SIG-M5 treated with dmso at 0.1 percent for 504 hours (cell line): ENCODE results near the gene CDK13.
"Not testable (repeated sequence)": the region's sequence is repeated elsewhere in the genome, so short reads cannot be mapped to it uniquely, and the experiment has no call there.

Experiments
- DNase-seq: peaks from one replicate; lab custom pipeline; 2025; ENCODE audit not compliant: unreplicated experiment; lab: John Stamatoyannopoulos, UW

The CDK13 gene

DNA sequence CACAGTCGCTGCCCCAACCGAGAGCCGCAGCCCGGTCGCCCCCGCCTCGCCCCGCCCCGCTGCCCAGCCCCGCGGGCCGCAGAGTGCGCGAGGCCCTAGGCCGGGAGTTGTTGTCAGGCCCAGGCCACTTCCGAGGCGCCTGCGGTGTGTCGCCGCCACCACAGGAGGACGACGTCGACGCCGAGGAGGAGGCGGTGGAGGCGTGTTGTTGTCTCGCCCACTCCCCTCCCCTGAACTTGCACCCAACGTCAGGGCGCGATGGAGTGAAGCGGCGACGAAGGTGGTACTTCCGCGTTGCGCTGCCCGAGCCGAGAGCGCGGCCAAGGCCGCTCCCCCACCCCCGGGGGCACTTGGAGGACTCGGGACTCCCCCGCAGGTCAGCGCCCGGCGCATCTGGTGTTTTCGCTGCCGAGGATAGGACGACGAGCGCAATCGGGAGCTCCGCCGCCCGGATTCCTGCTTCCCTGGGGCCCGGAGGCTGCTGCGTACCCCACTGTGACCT lies at the start of gene CDK13:
Gene CDK13, plus strand, starts transcription at position 286 of the 502 bp plus-strand sequence. CDS start 386 bp downstream, outside the sequence.
- peak; percentile 82 for DNase-seq

DNA sequence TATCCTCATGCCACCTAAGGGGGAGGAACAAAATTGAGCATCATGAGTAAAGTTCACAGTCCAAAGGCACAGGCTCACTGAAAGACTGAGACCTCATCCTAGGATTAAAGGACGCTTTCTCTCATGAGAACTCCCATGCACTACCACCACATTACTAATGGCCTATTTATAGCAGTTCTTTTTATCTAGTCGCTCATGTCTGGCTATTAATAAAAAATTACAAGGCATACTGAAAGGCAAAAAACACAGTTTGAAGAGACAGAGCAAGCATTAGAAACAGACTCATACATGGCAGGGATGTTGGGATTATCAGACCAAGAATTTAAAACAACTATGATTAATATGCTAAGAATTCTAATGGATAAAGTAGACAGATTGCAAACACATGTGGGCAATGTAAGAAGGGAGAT lies 46.0 kb upstream of the CDK13 start:
- DNase-seq: no peak

- DNase-seq: no peak
These were observed 41.9 kb upstream of the CDK13 start for GRCh38 chr7:39908141-39908540.

DNA sequence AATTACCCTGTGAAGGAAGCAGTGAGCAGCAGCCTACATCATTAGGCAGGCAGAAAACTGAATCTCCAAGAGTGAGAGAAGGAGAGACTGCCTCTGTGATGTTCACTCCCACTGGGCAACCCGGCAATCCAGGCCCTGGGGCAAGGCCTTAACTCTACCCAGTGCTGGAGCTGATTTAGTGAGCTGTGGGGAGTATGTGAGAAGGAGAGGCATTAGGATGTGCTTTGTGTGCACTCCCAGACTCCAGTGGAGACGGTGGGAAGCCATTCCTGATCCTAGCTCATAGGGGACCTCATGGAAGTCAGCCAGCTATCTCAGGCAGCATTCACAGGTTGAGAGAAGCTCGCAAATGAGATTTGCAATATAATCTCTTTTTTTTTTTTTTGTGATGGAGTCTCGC lies 41.1 kb upstream of the CDK13 start:
- no peak for DNase-seq

DNA sequence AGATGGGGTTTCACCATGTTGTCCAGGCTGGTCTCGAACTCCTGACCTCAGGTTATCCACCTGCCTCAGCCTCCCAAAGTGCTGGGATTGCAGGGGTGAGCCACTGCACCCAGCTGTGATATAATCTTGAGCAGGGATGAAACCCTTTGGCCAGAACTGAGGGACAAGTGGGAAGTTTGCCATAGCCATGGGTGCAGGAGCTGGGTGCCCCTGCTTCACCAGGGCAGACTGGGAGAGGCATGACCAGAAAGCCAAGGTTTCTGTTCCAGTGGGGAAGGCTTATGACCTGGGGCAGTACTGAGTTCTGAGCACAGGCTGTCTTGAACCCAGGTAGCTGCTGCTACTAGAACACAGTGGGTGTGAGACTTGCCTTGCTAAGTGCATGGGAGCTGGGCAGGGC lies 40.5 kb upstream of the CDK13 start:
- no peak for DNase-seq

GRCh38 chr7:39910108-39910869 lies 39.8 kb upstream of the CDK13 start:
- peak; percentile 28 for DNase-seq

DNA sequence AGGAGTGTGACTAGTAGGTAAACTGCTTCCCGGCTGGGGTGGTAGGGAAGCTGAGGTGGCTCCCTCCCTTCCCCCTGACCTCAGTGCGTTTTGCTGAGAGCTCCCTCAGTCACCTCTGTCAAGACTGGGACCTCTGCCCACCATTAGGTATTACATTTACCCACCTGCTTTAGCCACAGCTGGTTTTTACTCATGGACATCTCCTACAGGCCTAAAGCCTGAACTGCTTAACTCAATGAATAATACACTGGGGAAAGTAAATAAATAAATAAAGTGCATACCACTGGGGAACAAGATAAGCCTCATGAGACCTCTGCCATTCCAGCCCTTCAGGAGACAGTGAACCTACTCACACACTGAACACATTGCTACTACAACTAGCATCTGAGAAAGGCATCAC lies 38.9 kb upstream of the CDK13 start:
- DNase-seq: no peak

DNA sequence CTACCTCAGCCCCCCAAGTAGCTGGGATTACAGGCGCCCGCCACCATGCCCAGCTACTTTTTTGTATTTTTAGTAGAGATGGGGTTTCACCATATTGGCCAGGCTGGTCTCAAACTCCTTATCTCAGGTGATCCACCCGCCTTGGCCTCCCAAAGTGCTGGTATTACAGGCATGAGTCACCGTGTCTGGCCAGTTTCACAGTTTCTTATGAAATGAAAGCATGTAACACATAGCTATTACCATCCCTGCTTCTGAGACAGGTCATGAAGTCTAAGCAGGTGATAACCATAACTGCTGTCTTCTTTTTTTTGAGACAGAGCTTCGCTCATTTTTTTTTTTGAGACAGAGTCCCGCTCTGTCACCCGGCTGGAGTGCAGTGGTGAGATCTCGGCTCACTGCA lies 34.2 kb upstream of the CDK13 start:
- not testable (repeated sequence) for DNase-seq

DNA sequence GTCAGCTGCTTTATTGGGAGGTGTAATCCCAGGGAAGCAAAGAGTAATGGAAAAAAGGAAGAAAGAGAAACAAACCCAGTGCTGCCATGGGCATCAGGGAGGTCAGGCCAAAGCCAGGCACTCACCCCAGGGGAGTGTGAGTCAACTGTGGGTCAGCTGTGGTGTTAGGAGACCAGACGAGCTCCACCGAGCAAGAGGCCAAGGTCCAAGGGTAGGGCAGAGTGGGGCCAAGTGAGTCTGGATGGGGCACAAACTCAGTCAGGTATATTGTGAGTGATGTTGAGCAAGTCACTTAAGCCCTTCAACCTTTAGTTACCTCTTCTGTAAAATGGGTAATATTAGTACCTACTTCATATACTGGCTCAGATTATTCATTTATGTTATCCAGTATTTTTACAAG lies 30.4 kb upstream of the CDK13 start:
- no peak for DNase-seq

GRCh38 chr7:39921506-39922175 lies 28.4 kb upstream of the CDK13 start:
- no peak for DNase-seq

- DNase-seq: no peak
These were observed 27.5 kb upstream of the CDK13 start for GRCh38 chr7:39922580-39922979.

DNA sequence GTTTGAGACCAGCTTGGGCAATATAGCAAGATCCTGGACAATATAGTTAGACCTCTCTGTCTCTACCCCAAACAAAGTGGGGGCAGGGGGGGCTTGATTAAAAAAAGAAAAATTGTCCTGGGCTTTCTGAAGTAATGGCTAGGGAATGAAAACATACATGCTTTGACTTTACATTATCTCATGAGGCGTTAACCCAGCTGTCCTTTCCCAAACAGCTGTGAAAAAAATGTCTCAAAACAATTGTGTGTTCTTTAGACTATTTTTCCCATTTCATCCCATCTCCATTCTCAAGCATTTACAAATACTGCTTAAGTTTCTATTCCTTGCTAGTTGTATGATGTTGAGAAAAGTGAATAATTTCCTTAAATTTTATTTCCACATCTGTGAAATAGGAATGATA lies 27.0 kb upstream of the CDK13 start:
- DNase-seq: no peak

- no peak for DNase-seq
These were observed 25.9 kb upstream of the CDK13 start for GRCh38 chr7:39924122-39924521.

DNA sequence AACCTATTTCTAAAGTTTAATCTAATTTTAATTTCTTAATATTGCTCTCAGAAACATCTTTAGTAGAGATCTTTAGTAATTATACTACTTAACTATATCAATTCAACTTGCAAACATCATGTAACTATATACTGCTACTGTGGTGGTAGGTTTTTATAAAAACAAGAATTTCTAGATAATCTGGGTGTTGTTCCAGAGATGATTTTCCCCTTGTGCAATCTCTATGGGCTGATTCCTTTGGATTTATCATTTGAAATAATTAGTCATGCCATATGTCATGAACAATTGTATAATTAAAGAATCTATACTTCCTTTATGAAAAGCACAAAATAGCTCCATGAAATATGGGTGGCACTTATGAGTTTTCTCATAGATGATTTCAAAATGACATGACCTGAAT lies 23.9 kb upstream of the CDK13 start:
- no peak for DNase-seq

DNA sequence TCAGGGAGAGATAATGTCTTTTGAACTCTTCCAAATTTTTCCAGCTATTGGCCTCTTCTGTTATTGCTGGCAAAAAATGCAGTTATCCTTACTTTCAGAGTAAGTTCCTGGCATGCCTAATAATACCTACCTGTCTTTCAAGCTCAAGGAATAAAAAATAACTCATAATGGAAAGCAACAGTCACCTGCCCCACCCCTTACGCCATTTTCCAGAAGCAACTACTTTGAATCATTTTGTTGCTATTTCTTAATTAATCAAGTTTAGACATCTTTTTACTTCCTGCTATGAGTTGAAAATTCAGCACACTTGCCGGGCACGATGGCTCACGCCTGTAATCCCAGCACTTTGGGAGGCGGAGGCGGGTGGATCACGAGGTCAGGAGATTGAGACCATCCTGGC lies 23.0 kb upstream of the CDK13 start:
- no peak for DNase-seq

DNA sequence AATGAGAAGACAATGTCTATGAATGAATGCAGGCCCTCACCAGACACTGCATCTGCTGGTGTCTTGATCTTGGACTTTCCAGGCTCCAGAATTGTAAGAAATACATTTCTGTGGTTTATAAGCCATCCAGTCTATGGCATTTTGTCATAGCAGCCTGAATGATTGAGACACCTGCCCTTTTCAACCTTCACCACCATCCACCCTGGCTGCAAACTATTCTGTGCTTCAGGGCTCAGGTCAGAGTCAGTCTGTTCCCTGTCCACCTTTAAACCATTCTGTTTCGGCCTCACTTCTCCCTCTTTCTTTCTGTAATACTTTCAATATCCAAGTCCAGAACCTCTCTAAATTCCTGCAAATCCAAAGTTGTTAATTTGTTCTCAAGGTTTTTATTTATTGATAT lies 15.9 kb upstream of the CDK13 start:
- no peak for DNase-seq

GRCh38 chr7:39936761-39937160 lies 13.3 kb upstream of the CDK13 start:
- no peak for DNase-seq

DNA sequence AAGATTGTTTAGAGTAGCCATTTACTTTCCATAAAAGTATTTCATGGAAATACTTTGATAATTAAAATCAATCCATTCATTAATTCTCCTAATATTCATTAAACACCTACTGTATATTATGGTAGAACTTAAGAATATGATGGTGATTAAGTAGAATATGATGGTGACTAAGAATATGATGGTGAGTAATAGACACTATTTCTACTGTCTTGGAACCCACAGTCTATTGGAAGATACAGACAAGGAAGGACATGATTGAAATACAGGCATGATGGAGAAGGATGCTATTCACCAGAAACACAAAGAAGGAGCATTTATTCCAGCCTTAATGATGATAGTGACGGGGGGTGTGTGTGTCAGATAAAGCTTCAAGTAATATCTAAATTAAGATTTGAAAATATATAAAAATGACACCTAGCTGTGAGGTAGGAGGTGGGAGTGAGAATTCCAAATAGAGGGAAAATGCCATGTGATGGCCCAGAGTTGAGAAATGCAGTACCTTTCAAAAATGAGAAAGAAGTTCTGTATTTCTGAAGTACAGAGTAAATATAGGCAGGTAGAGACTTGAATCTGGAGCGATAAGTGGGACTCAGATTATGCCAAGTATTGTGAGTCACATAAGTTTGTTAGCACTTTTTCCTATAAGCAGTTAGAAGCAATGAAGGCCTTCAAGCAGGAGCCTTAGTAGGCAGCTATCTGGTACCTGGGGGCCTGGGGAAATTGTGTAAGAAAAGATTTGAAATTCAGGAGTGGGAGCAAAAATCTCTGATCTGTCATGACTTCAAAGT lies 12.5 kb upstream of the CDK13 start:
- DNase-seq: no peak

DNA sequence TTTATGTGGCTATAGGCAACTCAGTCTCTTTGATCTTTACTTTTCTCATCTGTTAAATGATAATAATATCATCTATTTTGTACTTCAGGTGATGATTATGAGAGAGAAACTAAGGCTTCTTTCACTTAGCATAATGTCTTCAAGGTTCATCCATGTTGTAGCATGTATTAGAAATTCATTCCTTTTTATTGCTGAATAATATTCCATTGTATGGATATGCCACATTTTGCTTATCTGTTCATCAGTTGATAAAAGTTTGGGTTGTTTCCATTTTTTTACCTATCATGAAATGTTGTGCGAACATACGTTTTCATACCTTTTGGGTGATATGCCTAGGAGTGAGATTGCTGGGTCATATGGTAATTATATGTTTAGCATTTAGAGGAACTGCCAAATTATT lies 7.2 kb upstream of the CDK13 start:
- DNase-seq: no peak

DNA sequence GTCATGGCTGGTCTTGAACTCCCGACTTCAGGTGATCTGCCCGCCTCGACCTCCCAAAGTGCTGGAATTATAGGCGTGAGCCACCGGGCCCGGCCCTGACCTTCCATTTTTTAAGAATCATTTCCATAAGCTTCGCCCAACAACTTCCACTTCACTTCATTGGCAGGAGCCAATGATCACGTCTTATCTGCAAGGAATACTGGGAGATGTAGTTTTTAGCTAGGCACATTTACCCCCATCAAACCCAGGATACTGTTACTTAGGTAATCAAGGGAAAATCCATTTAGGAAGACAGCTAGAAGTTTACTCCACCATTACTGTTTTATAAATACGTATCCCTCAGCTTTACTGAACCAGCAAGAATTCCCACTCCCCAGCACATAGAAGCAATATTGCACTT lies 3.4 kb upstream of the CDK13 start:
- no peak for DNase-seq

DNA sequence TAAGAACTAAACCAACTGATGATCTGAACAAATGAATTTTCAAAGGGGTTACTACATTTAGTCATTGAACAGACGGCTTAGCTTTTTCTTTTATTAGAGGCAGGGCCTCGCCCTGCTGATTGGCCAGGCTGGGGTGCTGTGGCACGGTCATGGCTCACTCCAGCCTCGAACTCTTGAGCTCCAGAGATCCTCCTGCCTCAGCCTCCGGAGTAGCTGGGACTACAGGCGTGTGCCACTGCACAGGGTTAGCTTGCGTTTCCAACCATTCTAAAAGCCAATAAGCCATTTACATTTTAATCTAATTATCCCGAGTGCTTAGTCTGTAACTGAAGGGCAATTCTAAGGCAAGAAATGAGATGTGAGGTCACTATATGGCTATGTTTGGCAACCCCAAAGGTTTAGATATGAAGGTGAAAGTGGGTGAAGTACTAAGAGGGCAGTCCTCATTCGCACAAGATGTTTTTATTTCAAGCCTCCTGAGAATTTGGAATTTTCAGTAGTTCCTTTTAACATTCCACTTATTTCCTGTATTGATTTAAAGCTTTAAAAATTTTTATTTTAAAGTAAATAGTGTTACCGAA lies 1.6 kb upstream of the CDK13 start:
- no peak for DNase-seq
